NB4 (cell line): ENCODE data around the gene PHOSPHO2.

Source experiments
- DNase-seq: peaks from one replicate; pipeline ENCODE4 v3.0.0; 2010; ENCODE audit warnings: low read depth
- H3K4me3 ChIP-seq: one replicate; pipeline ENCODE4 v1.5.1; 2011; ENCODE audit warnings: mild to moderate bottlenecking, low read depth, low read length, moderate library complexity
- CTCF ChIP-seq: IDR thresholded peaks from one replicate; pipeline ENCODE4 v1.5.1; 2012; ENCODE audit warnings: low read depth, low read length
- MAX ChIP-seq: IDR thresholded peaks from 2 replicates; pipeline ENCODE4 v1.6.1; 2011; ENCODE audit warnings: low read depth, low read length
- MYC ChIP-seq: IDR thresholded peaks from 2 replicates; pipeline ENCODE4 v1.6.1; 2011; ENCODE audit warnings: low read depth, low read length
- POLR2A ChIP-seq: IDR thresholded peaks from 2 replicates; pipeline ENCODE4 v1.6.1; 2011; ENCODE audit warnings: mild to moderate bottlenecking; ENCODE audit not compliant: insufficient read length; ENCODE audit errors: extremely low read depth

The PHOSPHO2 gene

GRCh38 chr2:169736902-169737301, 42.6 kb downstream of the PHOSPHO2 start:
- no peak for DNase-seq
- H3K4me3 ChIP-seq, result peak overlapping the region; percentile 39
- TF ChIP-seq MYC (no peak), POLR2A (no peak)

- no peak for TF ChIP-seq POLR2A
- TF ChIP-seq MAX, result no peak
- no peak for TF ChIP-seq MYC
- no peak for TF ChIP-seq CTCF
- DNase-seq, result no peak
- H3K4me3 ChIP-seq, result no peak overlapping the region
Measured at GRCh38 chr2:169738566-169739229, 44.4 kb downstream of the PHOSPHO2 start.

DNA sequence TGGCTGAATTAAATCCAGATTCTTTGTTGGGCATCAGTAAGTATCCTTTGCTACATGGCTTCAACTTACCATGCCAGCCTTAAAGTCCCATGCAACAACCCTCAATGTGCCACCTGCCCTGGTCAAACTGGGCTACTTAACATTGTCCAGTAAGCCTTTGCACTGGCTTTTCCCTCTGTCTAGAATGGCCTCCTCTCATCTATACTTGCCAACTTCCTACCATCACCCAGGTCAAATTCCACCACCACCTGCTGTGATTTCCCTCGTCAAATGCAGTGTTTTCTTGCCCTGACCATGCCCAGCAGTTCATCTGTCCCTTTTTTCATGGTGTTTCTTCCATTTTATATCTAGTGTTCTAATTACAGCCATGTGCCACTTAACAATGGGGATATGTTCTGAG, 45.1 kb downstream of the PHOSPHO2 start:
- H3K4me3 ChIP-seq, result no peak overlapping the region
- no peak for TF ChIP-seq MYC
- TF ChIP-seq MAX, result no peak
- no peak for TF ChIP-seq POLR2A
- no peak for TF ChIP-seq CTCF
- DNase-seq, result no peak

DNA sequence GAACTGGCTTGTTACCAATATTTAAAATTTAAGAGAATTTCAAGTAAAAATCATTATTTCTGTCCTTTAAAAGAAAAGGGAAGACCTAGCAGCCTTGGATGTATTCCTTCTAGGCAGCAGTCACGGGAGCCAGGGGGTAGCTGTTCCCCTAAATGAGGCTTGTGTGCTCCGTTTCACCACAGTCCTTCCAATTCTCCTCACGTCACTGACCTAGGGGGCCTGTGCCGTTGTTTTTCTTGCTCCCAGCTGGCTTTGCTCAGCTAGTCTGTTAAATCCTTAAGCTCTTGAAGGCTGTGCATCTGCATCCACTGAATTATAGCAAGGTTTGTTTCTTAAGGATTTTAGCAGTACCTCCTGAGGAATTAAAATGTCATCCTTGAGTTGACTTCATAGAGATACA, 49.3 kb downstream of the PHOSPHO2 start:
- TF ChIP-seq MAX, result no peak
- no peak for TF ChIP-seq CTCF
- TF ChIP-seq MYC, result no peak
- TF ChIP-seq POLR2A, result no peak
- no peak for DNase-seq
- H3K4me3 ChIP-seq, result no peak overlapping the region

DNA sequence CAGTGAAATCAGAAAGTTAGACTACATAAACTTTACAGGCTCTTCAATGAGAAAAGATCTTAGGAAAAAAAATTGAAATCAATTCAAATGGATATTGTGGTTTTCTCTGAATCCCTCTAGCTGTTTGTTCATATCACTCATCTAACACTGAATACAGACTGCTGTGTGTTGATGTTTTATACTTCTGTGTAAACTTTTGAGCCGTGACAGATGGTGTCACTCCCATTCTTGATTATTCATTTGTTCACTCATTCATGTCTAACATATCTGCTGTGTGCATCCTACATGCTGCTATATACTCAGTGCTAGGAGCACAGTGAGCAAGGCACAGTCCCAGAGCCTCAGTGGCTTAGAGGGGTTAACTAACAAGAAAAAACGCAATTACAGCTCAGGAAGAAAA, 52.0 kb downstream of the PHOSPHO2 start:
- TF ChIP-seq POLR2A (no peak), MYC (no peak), MAX (no peak), CTCF (no peak)
- no peak for DNase-seq
- no peak overlapping the region for H3K4me3 ChIP-seq

DNA sequence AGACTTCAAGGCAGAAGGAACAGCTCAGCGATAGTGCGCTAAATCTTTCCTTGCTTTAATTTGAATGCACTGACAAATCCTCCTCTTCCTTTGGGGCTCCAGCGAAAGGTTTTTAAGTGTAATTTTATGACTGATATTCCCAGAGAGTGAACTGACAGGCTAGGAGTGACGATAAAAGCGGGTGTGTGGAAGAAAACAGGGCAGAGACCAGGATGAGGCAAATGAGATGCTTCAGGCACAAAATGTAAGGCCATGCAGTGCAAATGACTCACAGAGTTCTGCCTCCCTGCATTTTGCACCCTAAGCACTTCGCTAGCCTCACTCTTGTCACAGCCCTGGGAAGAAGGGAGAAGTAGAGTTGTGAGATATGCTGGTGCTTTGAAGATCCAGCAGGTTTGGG, 54.0 kb downstream of the PHOSPHO2 start:
- TF ChIP-seq POLR2A, result no peak
- TF ChIP-seq MYC, result no peak
- no peak for TF ChIP-seq CTCF
- no peak for TF ChIP-seq MAX
- no peak for DNase-seq

More for the DNA sequence above, 54.0 kb downstream of the PHOSPHO2 start:
- H3K4me3 ChIP-seq, result no peak overlapping the region
